Amniotic epithelial cell (primary cell): ENCODE data around the gene LMNTD1.
"Not testable (repeated sequence)": the region's sequence is repeated elsewhere in the genome, so short reads cannot be mapped to it uniquely, and the experiment has no call there.

Experiments
- DNase-seq: peaks from one replicate; pipeline ENCODE4 v3.0.0-alpha.2; 2010; ENCODE audit warnings: low read depth

The LMNTD1 gene

GRCh38 chr12:25433024-25433423, 120.1 kb downstream of the LMNTD1 start:
- DNase-seq: no peak

GRCh38 chr12:25427337-25428249, 125.5 kb downstream of the LMNTD1 start:
- peak; percentile 54 for DNase-seq

- not testable (repeated sequence) for DNase-seq
These were observed 126.3 kb downstream of the LMNTD1 start for GRCh38 chr12:25426821-25427220.
